ENCODE measurements around the gene POLR3E.
"Not testable (repeated sequence)": the region's sequence is repeated elsewhere in the genome, so short reads cannot be mapped to it uniquely, and the experiment has no call there.

POLR3E gene

GRCh38 chr16:22366889-22367288 is 69.7 kb downstream of the POLR3E start:
- DNase-seq (ENCODE audit: low read depth): no peak

DNA sequence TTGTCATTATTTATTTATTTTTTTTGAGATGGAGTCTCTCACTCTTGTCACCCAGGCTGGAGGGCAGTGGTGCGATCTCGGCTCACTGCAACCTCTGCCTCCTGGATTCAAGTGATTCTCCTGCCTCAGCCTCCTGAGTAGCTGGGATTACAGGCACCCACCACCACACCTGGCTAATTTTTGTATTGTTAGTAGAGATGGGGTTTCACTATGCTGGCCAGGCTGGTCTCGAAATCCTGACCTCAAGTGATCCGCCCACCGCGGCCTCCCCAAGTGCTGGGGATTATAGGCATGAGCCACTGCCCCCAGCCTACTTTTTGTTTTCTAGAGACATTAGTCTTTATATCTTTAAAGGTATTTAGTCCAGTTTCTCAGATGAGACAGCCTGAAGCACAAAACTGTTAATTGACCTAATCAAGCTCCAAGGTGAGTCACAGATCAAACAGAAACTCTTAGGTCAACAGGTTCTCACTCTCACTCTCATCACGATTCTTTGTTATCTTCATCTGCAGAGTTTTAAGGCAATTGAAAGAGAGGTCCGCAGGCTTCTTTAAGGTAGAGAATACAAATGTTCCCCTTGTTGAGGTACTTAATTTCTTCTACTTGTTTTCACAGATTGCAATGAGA is 71.1 kb downstream of the POLR3E start:
- DNase-seq (ENCODE audit: low read depth): not testable (repeated sequence)

- DNase-seq (ENCODE audit: low read depth): no peak
Measured at GRCh38 chr16:22369221-22369811, 72.1 kb downstream of the POLR3E start.

DNA sequence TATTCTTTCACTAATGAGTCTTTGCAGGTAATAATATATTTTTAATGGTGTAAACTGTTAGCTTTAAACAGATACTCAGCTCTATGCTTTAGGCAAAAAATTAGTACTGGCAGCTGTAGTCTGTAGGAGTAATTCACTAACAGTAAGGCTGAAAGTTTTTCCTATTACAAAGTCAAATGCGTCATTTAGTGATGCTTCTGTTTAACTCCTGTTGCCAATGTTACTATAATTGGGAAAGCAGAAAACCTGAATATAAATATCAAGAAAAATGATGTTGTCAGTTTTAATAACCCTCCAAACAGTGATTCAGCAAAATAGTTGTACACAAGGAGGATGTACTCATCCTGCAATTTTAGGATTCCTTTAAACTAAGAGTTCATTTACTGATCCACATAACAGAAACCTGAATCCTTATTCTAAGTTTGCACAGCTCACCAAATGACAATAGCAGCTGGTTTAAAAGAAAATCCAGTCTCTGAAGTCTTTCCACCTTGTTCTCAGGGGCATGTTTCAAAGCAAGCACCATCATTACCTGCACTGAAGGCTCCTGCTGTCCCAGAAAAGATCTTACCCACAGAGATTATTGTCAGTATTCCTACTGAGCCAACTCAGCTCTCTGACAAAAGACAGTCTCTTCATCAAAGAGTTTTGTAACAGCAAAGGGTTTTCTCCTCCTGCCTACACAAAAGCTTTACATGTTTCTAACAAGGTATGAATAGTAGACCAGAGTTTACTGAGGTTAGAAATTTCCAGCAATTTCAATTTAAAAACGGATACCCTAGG is 73.0 kb downstream of the POLR3E start:
- DNase-seq (ENCODE audit: low read depth): no peak

GRCh38 chr16:22372882-22373661 is 75.9 kb downstream of the POLR3E start:
- DNase-seq (ENCODE audit: low read depth): no peak

DNA sequence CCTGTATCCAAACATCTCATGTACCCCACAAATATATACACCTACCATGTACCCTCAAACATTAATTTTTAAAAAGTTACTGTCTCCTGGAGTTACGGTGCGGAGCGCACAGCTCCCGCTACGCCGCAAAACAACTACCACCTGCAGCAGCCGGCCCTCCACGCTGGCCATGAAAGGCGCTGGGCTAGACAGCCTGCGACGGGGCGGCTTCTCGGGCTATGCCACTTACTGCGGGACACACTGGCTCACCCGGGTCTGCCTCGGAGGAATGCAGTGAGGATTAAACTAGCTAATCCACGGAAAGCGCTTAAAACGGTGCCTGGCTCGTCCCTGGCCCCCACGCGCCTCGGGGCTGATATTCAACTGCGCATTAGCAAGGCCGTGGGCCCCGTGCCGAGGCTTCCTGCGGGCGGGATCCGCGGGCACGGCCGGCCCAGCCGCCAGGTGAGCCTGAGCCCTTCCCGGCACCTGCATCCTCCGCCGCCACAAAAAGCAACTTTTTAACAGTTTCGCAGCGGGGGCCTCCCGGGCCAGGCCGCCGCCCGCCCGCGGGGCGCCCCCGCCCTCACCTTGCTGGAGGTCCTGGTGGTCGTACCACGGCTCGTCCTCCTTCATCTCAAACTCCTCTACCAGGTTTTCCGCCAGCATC is 76.6 kb downstream of the POLR3E start:
- no peak for DNase-seq (ENCODE audit: low read depth)

- peak; percentile 97 for DNase-seq (ENCODE audit: low read depth)
Measured at GRCh38 chr16:22374311-22375116, 77.3 kb downstream of the POLR3E start, which contains the start of gene CDR2. Gene CDR2, minus strand, starts transcription at chr16:22374619. Its CDS starts 310 bp downstream, at chr16:22374309.

DNA sequence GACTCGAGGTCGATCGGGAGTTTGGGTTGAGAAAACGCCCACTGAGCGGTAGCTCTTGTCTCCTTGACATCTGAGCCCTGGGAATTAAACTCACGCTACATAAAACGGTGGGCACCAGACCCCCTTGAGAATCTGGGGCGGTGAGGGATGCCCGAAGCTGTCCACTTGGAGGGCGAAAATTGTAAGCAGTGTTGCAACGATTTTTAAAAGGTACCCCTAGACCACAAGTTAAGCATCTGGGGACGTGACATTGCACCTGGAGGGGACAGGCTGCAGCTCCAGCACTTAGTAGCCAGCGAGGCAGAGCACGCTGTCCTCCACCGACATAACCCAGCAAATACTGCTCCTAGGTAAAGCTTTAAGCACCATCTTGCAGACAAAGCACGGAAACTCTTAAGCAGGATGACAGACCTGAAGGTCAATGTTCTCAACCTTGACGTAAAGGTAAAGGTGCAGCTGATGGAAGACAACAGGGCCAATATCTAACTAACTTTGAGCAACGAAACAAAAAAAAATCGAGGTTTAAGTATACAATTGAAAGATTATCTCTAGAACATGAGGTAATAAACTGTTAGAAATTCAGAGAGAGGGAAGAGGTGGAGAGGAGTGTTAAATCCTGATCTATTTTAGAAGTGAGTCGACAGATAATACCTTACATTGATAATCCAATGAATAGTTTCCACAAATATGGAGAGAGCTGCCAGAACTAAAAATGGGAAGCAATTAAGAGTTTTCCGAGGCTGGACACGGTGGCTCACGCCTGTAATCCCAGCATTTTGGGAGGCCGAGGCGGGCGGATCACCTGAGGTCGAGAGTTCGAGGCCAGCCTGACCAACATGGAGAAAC is 78.1 kb downstream of the POLR3E start:
- DNase-seq (ENCODE audit: low read depth): no peak

DNA sequence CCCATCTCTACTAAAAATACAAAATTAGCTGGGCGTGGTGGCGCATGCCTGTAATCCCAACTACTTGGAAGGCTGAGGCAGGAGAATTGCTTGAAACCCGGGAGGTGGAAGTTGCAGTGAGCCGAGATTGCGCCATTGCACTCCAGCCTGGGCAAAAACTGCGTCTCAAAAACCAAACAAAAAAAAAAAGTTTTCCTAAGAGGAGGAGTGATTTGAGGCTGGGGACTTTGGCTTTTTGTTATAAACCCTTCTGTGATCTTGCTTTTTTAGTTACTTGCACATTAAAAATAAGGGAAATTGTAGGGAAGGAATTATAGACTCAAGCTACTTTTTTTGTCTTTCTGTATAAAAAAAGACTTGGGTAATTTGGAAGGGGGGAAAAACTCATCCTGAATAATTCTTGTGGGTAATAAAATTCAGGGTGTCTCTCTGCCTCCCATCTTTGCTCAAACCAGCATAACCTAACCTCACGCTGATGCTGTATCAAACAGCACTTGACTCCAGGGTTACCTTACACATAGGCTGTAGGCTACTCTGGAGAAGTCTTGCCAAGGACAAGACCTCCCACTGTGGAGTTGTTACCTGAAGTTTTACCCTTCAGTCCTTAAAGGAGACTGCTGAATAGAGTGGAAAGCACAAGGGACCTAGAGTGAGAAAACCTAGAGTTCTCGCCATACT is 78.9 kb downstream of the POLR3E start:
- DNase-seq (ENCODE audit: low read depth): no peak

DNA sequence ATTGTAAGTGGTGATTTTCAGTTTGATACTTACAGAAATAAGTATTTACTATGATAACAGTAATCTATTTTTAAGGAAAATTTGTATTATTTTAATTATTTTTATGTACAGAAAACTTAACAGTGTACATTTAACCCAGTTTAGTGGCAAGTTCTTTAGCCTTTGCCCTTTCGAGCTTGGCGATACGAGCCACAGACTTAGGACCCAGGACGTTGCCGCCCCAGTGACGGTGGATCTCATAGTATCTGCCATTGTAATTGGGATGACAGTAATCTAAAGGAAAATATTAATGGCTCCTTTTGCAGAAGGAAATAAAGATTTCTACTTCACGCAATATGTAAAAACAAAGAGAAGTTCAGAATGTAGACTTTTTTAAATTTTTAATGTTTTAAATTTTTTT is 82.4 kb downstream of the POLR3E start:
- no peak for DNase-seq (ENCODE audit: low read depth)

DNA sequence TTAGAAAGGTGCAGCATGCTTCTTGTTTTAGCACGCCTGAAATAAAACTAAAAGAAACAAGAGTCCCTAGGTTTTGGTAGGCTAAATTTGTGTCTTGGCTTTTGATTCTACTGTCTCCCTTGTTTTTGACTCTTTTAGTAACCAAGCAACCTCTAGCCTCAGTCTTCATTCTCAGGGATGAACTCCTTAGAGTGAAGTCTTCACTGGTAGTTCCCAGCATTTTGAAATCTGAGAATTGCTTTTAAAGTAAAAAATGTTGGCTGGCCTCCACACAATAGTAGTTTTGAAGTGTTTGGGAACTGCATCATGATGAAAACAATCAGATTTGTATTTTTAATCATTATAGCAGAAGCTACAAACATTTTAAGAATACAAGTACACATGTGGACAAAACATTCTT is 83.3 kb downstream of the POLR3E start:
- DNase-seq (ENCODE audit: low read depth): no peak

- DNase-seq (ENCODE audit: low read depth): no peak
Measured at GRCh38 chr16:22381392-22381791, 84.2 kb downstream of the POLR3E start.

GRCh38 chr16:22383827-22384226 is 86.6 kb downstream of the POLR3E start:
- no peak for DNase-seq (ENCODE audit: low read depth)
